ENCODE data around the gene MEGF10.

- TF ChIP-seq EZH2 (IDR thresholded peaks at IDR 0.05; ENCODE audit: borderline replicate concordance, low read length) (no peak), CTCF (IDR thresholded peaks at IDR 0.05; ENCODE audit: low read length) (no peak)
These were observed 130.2 kb downstream of the MEGF10 start for GRCh38 chr5:127420758-127421157.
